Stimulated activated CD8-positive, alpha-beta memory T cell treated with anti-CD3 and anti-CD28 coated beads, Interleukin-2, amount 100 ng/mL, for 1 hour (primary cell): ENCODE measurements around the gene KMT2D.

Experiments used
- DNase-seq, 2 donors: peaks; one replicate each; pipeline ENCODE4 v3.0.0-alpha.2; 2020; ENCODE audit warnings: low read depth in 2 of 2

Gene KMT2D

GRCh38 chr12:49034286-49034622, 26.3 kb downstream of the KMT2D start:
- no peak for DNase-seq

DNA sequence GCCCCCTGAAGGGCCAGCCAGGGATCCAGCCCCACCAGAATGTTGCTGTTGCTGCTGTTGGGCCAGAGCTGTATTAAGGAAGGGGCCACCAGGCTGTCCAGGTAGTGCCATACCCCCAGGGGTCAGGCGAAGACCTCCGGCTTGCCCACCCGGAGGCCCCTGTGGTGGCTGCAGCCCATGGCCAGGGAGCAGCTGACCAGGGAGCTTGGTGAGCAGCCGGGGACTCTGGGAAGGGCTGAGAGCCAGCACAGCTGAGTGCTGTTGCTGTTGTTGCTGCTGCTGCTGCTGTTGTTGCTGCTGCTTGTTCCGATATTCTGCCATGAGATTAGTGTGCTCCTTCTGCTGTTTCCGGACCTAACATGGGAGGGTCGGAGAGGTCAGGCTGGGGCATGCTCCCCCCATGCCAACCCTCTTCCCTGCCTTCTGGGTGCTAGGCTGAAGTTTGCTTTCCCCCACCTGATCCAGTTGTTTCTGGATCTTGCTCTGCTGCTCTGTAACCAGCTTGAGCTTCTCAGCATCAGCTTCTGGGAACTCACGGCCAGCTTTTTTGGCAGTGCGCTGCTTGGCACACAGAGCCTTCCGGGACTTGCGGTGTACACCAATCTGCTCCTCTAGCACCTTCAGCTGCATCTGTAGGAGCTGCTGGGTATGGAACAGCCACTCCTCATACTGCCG, 26.8 kb downstream of the KMT2D start:
- DNase-seq = no peak

DNA sequence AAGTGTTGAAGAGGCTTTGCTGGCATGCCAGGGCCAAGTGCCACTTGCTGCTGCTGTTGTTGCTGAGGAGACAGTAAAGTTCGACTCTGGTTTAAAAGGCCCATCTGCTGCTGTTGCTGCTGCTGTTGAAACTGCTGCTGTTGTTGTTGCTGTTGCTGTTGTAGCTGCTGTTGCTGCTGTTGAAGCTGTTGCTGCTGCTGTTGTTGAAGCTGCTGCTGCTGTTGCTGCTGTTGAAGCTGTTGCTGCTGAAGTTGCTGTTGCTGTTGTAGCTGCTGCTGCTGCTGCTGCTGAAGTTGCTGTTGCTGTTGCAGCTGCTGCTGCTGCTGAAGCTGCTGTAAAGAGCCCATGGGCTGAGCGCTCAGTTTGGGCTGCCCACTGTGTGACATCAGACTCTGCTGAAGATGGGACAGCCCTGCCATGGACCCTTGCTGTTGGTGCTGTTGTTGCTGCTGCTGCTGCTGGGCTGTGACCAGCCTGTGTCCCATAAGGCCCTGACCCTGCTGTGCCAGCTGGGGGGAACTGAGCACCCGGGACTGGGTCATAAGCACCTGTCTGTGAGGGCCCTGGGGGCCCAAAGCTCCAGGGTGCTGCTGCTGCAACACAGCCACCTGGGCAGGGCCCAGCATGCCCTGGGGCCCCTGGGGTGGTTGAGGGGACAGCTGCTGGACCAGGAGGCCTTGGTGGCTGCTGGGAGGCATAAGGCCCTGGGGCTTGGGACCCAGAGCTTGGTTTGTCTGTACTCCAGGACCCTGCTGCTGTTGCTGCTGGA, 27.7 kb downstream of the KMT2D start:
- DNase-seq = no peak

GRCh38 chr12:49032276-49032675, 28.3 kb downstream of the KMT2D start:
- no peak for DNase-seq

DNA sequence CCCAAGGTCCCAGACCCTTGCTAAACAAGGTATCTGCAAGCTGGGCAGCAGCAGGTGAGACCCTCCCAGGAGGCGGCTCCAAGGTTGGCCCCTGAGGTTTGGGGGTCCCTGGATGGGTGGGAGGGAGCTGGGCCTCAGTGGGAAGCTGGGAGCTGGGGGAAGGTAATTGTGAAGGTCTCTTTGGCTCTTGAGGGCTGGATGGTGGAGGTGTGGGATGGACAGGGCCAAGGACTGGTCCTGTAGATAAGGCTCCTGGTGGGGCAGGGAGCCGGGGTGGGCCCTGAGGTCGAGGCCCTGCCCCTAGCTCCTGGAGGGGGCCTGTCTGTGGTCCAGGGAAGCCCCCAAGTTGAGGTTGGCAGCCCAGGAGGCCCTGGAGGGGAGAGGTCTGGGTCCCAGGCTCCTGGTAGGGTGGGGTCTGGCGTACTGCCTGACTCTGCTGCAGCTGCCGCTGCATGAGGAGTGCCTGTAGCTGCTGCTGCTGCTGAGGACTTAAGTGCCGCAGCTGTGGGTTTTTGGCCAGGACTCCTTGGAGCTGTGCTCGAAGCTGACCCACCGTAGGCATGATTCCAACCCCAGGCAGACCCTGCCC, 28.9 kb downstream of the KMT2D start:
- DNase-seq = no peak

GRCh38 chr12:49030714-49031572, 29.7 kb downstream of the KMT2D start:
- no peak for DNase-seq

- DNase-seq = no peak
These were observed 30.5 kb downstream of the KMT2D start for GRCh38 chr12:49030119-49030518.

- DNase-seq = no peak
These were observed 31.8 kb downstream of the KMT2D start for GRCh38 chr12:49028666-49029275.

GRCh38 chr12:49027846-49028555, 32.6 kb downstream of the KMT2D start:
- no peak for DNase-seq

- no peak for DNase-seq
These were observed 33.7 kb downstream of the KMT2D start for GRCh38 chr12:49026678-49027480.

DNA sequence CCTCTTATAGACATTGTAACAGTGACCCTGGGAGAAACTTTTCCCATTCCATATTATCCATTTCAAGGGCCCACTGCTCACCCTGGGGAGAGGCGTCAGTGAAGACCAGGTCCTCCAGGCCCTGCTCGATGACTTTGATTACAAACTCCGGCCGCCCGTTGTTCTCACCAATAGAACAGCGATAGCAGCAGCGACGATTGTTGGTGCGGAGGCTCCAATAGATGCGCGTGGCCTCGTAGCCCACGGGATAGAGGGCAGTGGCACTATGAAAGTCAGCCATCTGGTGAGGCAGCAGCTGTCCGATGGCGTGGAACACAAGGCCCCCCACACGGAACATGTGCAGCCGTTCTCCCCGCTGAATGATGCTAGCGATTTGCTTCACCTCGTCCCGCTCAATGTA, 34.5 kb downstream of the KMT2D start:
- no peak for DNase-seq

DNA sequence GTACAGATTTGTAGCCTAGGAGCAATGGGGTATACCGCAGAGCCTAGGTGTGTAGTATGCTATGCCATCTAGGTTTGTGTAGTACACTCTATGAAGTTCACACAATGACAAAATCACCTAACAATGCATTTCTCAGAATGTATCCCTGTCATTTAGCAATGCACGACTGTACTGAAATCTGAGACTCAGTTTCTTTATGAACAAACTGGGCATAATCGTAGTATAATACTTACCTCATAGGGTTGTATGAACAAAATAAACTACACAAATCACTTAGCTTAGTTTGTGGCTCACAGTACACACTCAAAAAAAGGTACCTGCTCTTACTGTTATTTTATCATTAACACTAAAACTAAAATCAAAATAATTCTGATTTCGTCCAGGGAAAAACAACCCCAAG, 35.1 kb downstream of the KMT2D start:
- no peak for DNase-seq

GRCh38 chr12:49024543-49024942, 36.1 kb downstream of the KMT2D start:
- no peak for DNase-seq

GRCh38 chr12:49023812-49024211, 36.8 kb downstream of the KMT2D start:
- DNase-seq = no peak

DNA sequence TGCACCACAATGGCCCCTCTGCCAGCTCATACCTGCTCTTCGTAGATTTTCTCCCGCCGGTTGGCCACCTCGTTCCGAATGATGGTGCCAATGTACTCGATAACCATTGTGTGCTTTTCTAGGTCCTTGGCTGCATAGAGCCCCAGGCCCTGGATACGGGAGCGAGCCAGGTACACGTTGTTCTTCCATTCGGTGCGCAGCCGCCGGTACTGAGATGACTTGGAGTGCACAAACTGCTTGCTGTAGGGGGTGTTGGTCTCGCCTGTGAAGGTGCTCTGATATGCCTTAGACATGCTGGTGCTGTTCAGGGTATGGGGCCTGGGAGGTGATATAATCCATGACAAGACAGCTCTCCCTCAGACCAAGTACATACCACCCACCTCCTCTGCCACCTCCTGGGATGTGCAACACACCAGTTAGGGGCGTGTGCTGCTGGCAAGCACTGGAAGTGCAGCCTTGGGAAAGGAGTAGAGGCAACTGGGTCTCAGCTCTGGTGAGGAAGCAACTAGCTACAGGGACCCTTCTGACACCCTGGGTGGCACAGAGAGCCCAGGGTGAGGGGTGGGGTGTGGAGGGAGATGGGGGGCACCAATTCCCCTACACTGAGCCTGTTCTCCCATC, 37.9 kb downstream of the KMT2D start:
- no peak for DNase-seq

DNA sequence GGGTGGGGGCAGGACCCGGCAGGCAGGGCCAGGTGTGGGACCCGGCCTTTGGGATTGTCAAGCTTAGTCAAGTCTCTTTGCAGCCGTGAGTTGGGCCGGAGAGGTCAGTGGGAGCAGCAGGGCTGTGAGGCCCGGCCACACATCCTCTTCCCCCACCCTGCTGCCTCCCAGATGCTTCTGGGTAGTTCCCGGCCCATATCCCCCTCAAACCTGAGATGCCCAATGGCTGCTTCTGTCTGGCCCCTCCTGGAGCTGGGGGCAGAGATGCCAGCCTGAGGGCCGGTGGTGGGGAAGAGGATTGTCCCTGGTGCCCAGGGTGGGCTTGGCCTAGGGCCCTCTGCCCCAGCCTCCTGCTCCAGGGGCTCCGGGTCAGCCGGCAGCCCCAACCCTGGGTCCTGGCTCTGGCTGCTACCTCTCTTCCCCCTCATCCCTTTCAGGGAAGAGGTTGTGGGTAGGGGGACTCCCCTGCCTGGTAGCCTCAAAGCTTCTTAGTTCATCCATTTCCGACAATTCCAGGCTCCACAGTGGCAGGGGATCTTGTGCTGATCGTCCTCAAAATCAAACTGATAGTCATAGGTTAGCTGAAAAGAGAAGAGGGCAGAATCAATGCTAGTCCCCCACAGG, 39.2 kb downstream of the KMT2D start:
- DNase-seq = no peak

GRCh38 chr12:49020441-49020840, 40.2 kb downstream of the KMT2D start:
- DNase-seq = no peak

GRCh38 chr12:49019443-49020324, 40.9 kb downstream of the KMT2D start:
- no peak for DNase-seq

DNA sequence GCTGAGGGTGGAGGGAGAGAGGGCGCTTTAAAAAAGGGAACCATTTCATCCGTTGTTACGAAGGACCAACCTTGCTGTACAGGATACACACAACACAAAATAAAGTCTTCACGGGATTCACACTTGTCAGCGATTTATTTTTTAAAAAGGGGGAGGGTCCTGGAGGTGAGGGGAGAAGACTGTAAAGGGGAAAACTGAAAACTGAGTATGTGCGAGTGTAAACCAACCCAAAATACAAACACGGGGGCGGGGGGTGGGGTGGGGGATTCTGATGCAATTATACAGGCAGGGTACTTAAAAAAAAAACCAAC, 41.5 kb downstream of the KMT2D start:
- no peak for DNase-seq
